Breast epithelium (tissue), 4 donors: Measurements from ENCODE around the gene EHMT1. TPM values are rescaled to one million over a fixed set of nuclear protein-coding genes. Genes with fewer than 3 reads are reported as not detected.

Experiments used
- DNase-seq, 2 donors: peaks; one replicate each; pipeline ENCODE4 v3.0.0-alpha.2; 2019; ENCODE audit warnings: low spot score in 2 of 2
- H3K27ac ChIP-seq, 2 donors: fragments of 200-600 bp; sonication (generic) in 1 of 2; one replicate each; pipeline ENCODE4 v1.5.1; 2016 to 2019; ENCODE audit warnings: mild to moderate bottlenecking in 1 of 2
- H3K27me3 ChIP-seq, 2 donors: fragments of 200-600 bp; sonication (generic) in 1 of 2; one replicate each; pipeline versions ENCODE4 v1.5.1 to v1.6.0; 2017 to 2019; ENCODE audit warnings: control low read depth in 1 of 2, mild to moderate bottlenecking in 1 of 2
- H3K36me3 ChIP-seq: fragments of 200-600 bp; one replicate; pipeline ENCODE4 v1.5.1; 2019
- H3K4me1 ChIP-seq, 2 donors: fragments of 200-600 bp; sonication (generic); one replicate each; pipeline ENCODE4 v1.5.1; 2016 to 2019; ENCODE audit warnings: control low read depth in 1 of 2
- H3K4me3 ChIP-seq, 3 donors: fragments of 200-600 bp; sonication (generic); 1 replicate in 2 of 3; 2 replicates in 1 of 3; pipeline ENCODE4 v1.5.1; 2016 to 2019; ENCODE audit warnings: mild to moderate bottlenecking in 3 of 3, moderate library complexity in 2 of 3
- H3K9me3 ChIP-seq, 2 donors: fragments of 200-600 bp; sonication (generic) in 1 of 2; one replicate each; pipeline ENCODE4 v1.5.1; 2016 to 2019; ENCODE audit warnings: control low read depth in 1 of 2
- CTCF ChIP-seq, 3 donors: fragments of 450-650 bp; IDR thresholded peaks; one replicate each; pipeline ENCODE4 v1.5.1; 2016 to 2017; ENCODE audit warnings: antibody characterized with exemption in 3 of 3, mild to moderate bottlenecking in 3 of 3, moderate library complexity in 3 of 3
- POLR2A ChIP-seq: fragments of 450-650 bp; IDR thresholded peaks from one replicate; pipeline ENCODE4 v1.6.1; 2016; ENCODE audit warnings: antibody characterized with exemption, mild to moderate bottlenecking, moderate library complexity
- POLR2AphosphoS5 ChIP-seq, 3 donors: sonication (generic); formaldehyde crosslinking; IDR thresholded peaks; one replicate each; pipeline ENCODE4 v1.6.1; 2017; ENCODE audit warnings: antibody characterized with exemption in 3 of 3
- intact Hi-C: fragments of 100-400 bp; cut with DNase I; formaldehyde crosslinking; loops from one replicate; pipeline ENCODE4 v1.15.1; 2023; ENCODE audit warnings: low total_unique reads
- total RNA-seq, 3 donors: library from RNA; depleted of rRNA; stranded (reverse); fragments of >200 nt; gene quantifications; one replicate each; pipeline ENCODE4 v1.1.0, GENCODE V29; 2016

EHMT1 gene
- total RNA-seq, 3 donors from 2014 or later: 63.7 to 113 (median 91.2) TPM

DNA sequence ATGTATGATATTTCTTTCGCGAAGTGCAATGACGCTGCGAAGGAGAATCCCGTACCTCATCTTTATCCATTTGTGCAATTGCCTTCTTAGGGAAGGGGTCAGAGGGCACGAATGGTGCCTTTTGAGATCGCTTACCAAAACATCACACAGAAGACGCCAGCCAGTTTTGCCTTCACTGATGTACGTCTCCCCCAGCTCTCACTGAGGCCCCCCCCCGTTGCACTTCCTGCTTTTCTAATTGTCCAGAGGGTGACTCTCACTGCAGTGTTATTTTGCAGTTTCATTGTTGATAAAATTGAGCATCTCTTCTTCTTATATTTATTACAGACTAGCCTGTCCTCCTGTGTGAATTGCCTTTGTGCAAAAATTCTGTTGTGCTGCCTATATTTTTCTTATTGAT is 219.8 kb downstream of the EHMT1 start:
- no peak overlapping the region for H3K4me3 ChIP-seq
- TF ChIP-seq CTCF (IDR thresholded peaks at IDR 0.05) (no peak), POLR2AphosphoS5 (IDR thresholded peaks at IDR 0.05) (no peak), POLR2A (no peak)
- H3K9me3 ChIP-seq: peaks cover 0 to 7% of the 10 kb centered on the region in 2 donors
- no peaks in the 10 kb centered on the region for H3K4me1 ChIP-seq
- H3K27me3 ChIP-seq: no peaks in the 10 kb centered on the region
- peaks cover 3% of the 10 kb centered on the region for H3K36me3 ChIP-seq
- intact Hi-C loops: no loop called here
- DNase-seq: no peak
- no peak overlapping the region for H3K27ac ChIP-seq

DNA sequence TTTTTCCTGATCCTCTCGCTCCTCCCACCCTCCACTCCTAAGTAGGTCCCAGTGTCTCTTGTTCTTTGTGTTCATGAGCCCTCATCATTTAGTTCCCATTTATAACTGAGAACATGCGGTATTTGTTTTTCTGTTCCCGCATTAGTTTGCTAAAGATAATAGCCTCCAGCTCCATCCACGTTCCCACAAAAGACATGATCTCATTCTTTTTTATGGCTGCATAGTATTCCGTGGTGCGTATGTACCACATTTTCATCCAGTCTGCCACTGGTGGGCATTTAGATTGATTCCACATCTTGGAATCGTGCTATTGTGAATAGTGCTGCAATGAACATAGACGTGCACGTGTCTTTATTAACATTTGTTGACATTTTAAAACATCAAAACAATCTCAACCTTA is 224.6 kb downstream of the EHMT1 start:
- H3K4me3 ChIP-seq: no peak overlapping the region
- intact Hi-C loops: no loop called here
- H3K36me3 ChIP-seq: no peaks in the 10 kb centered on the region
- no peak overlapping the region for H3K27ac ChIP-seq
- H3K4me1 ChIP-seq: no peaks in the 10 kb centered on the region
- H3K27me3 ChIP-seq: no peaks in the 10 kb centered on the region
- peaks cover 0 to 7% of the 10 kb centered on the region in 2 donors for H3K9me3 ChIP-seq
- no peak for TF ChIP-seq POLR2AphosphoS5 (IDR thresholded peaks at IDR 0.05)
- TF ChIP-seq CTCF (IDR thresholded peaks at IDR 0.05): no peak
- no peak for TF ChIP-seq POLR2A
- no peak for DNase-seq

- Histone ChIP-seq H3K9me3 (peaks cover 35 to 37% of the 10 kb centered on the region in 2 donors), H3K27ac (no peak overlapping the region), H3K36me3 (no peaks in the 10 kb centered on the region), H3K27me3 (no peaks in the 10 kb centered on the region), H3K4me1 (no peaks in the 10 kb centered on the region), H3K4me3 (no peak overlapping the region)
- no peak for TF ChIP-seq POLR2AphosphoS5 (IDR thresholded peaks at IDR 0.05)
- no peak for TF ChIP-seq POLR2A
- no peak for TF ChIP-seq CTCF (IDR thresholded peaks at IDR 0.05)
- intact Hi-C loops: no loop called here
- no peak for DNase-seq
Measured at GRCh38 chr9:137851516-137852267, 232.9 kb downstream of the EHMT1 start.

DNA sequence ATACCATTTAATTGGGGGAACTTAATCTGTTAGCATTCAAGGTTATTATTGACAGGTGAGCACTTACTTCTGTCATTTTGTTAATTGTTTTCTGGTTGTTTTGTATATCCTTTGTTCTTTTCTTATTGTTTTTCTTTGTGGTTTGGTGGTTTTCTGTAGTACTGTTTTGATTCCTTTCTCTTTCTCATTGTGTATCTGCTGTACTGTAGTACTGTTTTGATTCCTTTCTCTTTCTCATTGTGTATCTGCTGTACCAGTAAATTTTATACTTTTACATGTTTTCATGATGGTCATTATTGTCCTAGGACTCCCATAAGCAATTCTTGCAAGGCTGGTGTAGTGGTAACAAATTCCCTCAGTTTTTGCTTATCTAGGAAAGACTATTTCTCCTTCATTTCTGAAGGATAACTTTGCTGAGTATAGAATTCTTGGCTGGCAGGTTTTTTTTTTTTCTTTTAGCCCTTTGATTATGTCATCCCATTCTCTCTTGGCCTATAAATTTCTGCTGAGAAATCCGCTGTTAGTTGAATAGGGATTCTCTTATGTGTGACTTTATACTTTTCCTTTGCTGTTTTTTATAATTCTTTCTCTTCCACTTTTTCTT is 234.7 kb downstream of the EHMT1 start:
- H3K27ac ChIP-seq: no peak overlapping the region
- intact Hi-C loops: no loop called here
- H3K9me3 ChIP-seq: peaks cover 39 to 41% of the 10 kb centered on the region in 2 donors
- no peaks in the 10 kb centered on the region for H3K27me3 ChIP-seq
- no peaks in the 10 kb centered on the region for H3K4me1 ChIP-seq
- DNase-seq: no peak
- no peaks in the 10 kb centered on the region for H3K36me3 ChIP-seq
- TF ChIP-seq POLR2AphosphoS5 (IDR thresholded peaks at IDR 0.05): no peak
- TF ChIP-seq POLR2A: no peak
- TF ChIP-seq CTCF (IDR thresholded peaks at IDR 0.05): no peak
- H3K4me3 ChIP-seq: no peak overlapping the region

- Histone ChIP-seq H3K36me3 (no peaks in the 10 kb centered on the region), H3K4me3 (no peak overlapping the region), H3K9me3 (peaks cover 23 to 29% of the 10 kb centered on the region in 2 donors), H3K27ac (no peak overlapping the region), H3K27me3 (no peaks in the 10 kb centered on the region), H3K4me1 (no peaks in the 10 kb centered on the region)
- intact Hi-C loops: no loop called here
- no peak for DNase-seq
- TF ChIP-seq POLR2AphosphoS5 (IDR thresholded peaks at IDR 0.05): no peak
Measured at GRCh38 chr9:137860361-137860760, 241.6 kb downstream of the EHMT1 start.
